Mesendoderm (in vitro differentiated cells): ENCODE results near the gene TJP3.

ENCODE experiments used
- DNase-seq: peaks from one replicate; pipeline ENCODE4 v3.0.0; 2013
- H2AK5ac ChIP-seq: 2 replicates; pipeline ENCODE4 v1.6.1; 2013; ENCODE audit warnings: low read length, inconsistent platforms
- H2BK120ac ChIP-seq: 2 replicates; pipeline ENCODE4 v1.6.1; 2013; ENCODE audit warnings: low read depth, mild to moderate bottlenecking, low read length, moderate library complexity, mixed read lengths
- H2BK15ac ChIP-seq: replicated peaks from 2 replicates; pipeline ENCODE4 v1.6.1; 2013; ENCODE audit warnings: low read depth, mild to moderate bottlenecking, moderate library complexity
- H2BK5ac ChIP-seq: 2 replicates; pipeline ENCODE4 v1.6.1; 2013; ENCODE audit warnings: low read length, inconsistent platforms
- H3K18ac ChIP-seq: 2 replicates; pipeline ENCODE4 v1.6.1; 2013; ENCODE audit warnings: mild to moderate bottlenecking, low read length, mixed read lengths
- H3K23ac ChIP-seq: one replicate; pipeline ENCODE4 v1.6.1; 2013; ENCODE audit warnings: low read length
- H3K27ac ChIP-seq: 2 replicates; pipeline ENCODE4 v1.5.1; 2013; ENCODE audit warnings: low read depth, mild to moderate bottlenecking, inconsistent platforms, low read length, moderate library complexity
- H3K27me3 ChIP-seq: 2 replicates; pipeline ENCODE4 v1.6.1; 2013; ENCODE audit warnings: low read length, control low read depth, mild to moderate bottlenecking, inconsistent platforms; ENCODE audit not compliant: insufficient read depth, poor library complexity
- H3K36me3 ChIP-seq: 2 replicates; pipeline ENCODE4 v1.6.1; 2013; ENCODE audit warnings: low read length, inconsistent platforms; ENCODE audit not compliant: control insufficient read depth, insufficient read depth
- H3K4ac ChIP-seq: one replicate; pipeline ENCODE4 v1.6.1; 2013; ENCODE audit warnings: low read depth, mild to moderate bottlenecking, low read length, moderate library complexity
- H3K4me1 ChIP-seq: 2 replicates; pipeline ENCODE4 v1.6.1; 2013; ENCODE audit warnings: low read depth, low read length, inconsistent platforms; ENCODE audit not compliant: control insufficient read depth
- H3K4me2 ChIP-seq: 2 replicates; pipeline ENCODE4 v1.6.1; 2013; ENCODE audit warnings: low read length
- H3K4me3 ChIP-seq: 2 replicates; pipeline ENCODE4 v1.5.1; 2013; ENCODE audit warnings: mild to moderate bottlenecking, low read length
- H3K56ac ChIP-seq: one replicate; pipeline ENCODE4 v1.6.1; 2013; ENCODE audit warnings: low read length
- H3K79me1 ChIP-seq: 2 replicates; pipeline ENCODE4 v1.6.1; 2013; ENCODE audit warnings: low read length, inconsistent platforms
- H3K79me2 ChIP-seq: 2 replicates; pipeline ENCODE4 v1.6.1; 2013; ENCODE audit warnings: mild to moderate bottlenecking, low read length; ENCODE audit not compliant: control insufficient read depth, insufficient read depth
- H3K9ac ChIP-seq: 2 replicates; pipeline ENCODE4 v1.6.1; 2013; ENCODE audit warnings: low read length, inconsistent platforms
- H4K5ac ChIP-seq: one replicate; pipeline ENCODE4 v1.6.1; 2013; ENCODE audit warnings: low read length
- H4K8ac ChIP-seq: one replicate; pipeline ENCODE4 v1.6.1; 2013; ENCODE audit warnings: low read depth, mild to moderate bottlenecking, control low read depth, low read length, moderate library complexity
- WGBS: extraction: QIAGEN DNeasy Blood & Tissue Kit; methylation state at CpG from one replicate; pipeline ENCODE4 v1.1.7; 2013; ENCODE audit warnings: low lambda C conversion rate, missing lambda C conversion rate; ENCODE audit not compliant: insufficient coverage; ENCODE audit errors: extremely low coverage; 5-methylcytosine and 5-hydroxymethylcytosine counted together

TJP3 gene

DNA sequence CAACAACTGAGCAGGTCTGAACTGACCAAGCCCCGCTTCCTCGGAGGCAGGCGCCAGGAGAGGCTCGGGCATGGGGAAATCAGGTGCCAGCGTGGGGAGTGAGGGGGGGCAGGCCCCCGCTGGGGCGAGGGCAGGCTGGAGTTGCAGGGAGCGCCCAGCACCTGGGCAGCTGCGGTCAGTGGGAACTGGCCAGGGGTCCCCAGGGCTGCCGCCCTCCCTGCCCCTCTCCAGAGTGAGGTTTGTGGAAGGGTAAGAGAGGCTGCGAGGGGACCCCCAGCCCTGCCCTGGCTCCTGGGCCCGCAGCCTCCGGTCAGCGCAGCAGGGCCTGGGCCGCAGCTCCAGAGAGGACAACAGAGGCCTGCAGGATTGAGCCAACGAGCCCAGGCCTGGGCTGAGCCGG is 40.4 kb upstream of the TJP3 start:
- no peak overlapping the region for H2AK5ac ChIP-seq
- H2BK120ac ChIP-seq, result no peak overlapping the region
- H3K4me1 ChIP-seq, result peaks cover 2% of the 10 kb centered on the region
- no peaks in the 10 kb centered on the region for H3K27me3 ChIP-seq
- DNase-seq, result no peak
- H2BK5ac ChIP-seq, result no peak overlapping the region
- no peak overlapping the region for H3K27ac ChIP-seq
- H3K56ac ChIP-seq, result peak overlapping the region; percentile 49
- H3K4ac ChIP-seq, result no peak overlapping the region
- H3K36me3 ChIP-seq, result peaks cover 2% of the 10 kb centered on the region
- no peak overlapping the region for H3K23ac ChIP-seq
- WGBS, result no CpG with 5 or more reads among the region's 17 CpGs
- no peaks in the 10 kb centered on the region for H3K79me2 ChIP-seq
- H3K4me2 ChIP-seq, result no peak overlapping the region
- H4K5ac ChIP-seq, result no peak overlapping the region
- H3K4me3 ChIP-seq, result no peak overlapping the region
- H3K18ac ChIP-seq, result no peak overlapping the region
- H3K79me1 ChIP-seq, result peaks cover 2% of the 10 kb centered on the region
- H4K8ac ChIP-seq, result no peak overlapping the region
- H3K9ac ChIP-seq, result no peak overlapping the region
- H2BK15ac ChIP-seq, result no peak overlapping the region

DNA sequence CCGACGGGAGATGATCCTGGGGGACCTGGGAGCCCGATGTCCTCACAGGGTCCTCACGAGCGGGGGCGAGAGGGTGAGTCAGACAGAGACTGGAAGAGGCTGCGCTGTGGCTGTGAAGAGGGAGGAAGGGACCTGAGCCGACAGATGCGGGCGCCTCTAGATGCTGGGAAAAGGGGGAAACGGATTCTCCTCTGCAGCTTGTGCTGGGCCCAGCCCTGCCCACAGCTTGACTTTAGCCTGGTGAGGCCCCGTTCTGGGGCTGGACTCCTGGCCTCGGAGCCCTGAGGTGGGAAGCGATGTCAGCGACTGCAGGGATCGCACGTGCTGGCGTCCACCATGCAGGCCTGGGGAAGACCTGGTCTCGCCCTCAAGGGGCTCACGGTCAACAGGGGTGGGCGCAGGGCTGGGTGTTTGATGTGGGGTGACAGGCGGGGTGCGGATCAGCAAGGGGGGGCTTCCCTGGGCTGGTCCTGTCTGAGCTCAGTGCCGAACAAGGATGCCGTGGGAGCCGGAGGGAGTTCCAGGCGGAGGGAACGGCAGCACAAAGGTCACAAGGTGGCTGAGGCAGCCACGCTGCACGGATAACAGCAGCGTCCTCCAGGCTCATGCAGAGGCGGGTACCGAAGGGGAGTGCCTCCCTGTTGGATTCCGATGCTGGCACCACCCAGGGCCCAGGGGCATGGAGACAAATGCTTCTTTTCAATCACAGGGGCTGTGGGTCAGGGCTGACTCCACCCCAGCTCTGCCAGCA is 39.7 kb upstream of the TJP3 start:
- H3K4ac ChIP-seq, result no peak overlapping the region
- no peak overlapping the region for H4K8ac ChIP-seq
- H3K79me2 ChIP-seq, result no peaks in the 10 kb centered on the region
- no peak overlapping the region for H2BK120ac ChIP-seq
- peaks cover 2% of the 10 kb centered on the region for H3K36me3 ChIP-seq
- H2BK15ac ChIP-seq, result no peak overlapping the region
- H3K18ac ChIP-seq, result no peak overlapping the region
- H3K9ac ChIP-seq, result no peak overlapping the region
- H3K4me2 ChIP-seq, result no peak overlapping the region
- H3K23ac ChIP-seq, result no peak overlapping the region
- no peak overlapping the region for H4K5ac ChIP-seq
- peaks cover 2% of the 10 kb centered on the region for H3K4me1 ChIP-seq
- no peaks in the 10 kb centered on the region for H3K27me3 ChIP-seq
- H3K79me1 ChIP-seq, result peaks cover 2% of the 10 kb centered on the region
- WGBS, result no CpG with 5 or more reads among the region's 34 CpGs
- H3K4me3 ChIP-seq, result no peak overlapping the region
- H2BK5ac ChIP-seq, result no peak overlapping the region
- no peak overlapping the region for H2AK5ac ChIP-seq
- peak overlapping the region; percentile 49 for H3K56ac ChIP-seq
- no peak overlapping the region for H3K27ac ChIP-seq
- no peak for DNase-seq

DNA sequence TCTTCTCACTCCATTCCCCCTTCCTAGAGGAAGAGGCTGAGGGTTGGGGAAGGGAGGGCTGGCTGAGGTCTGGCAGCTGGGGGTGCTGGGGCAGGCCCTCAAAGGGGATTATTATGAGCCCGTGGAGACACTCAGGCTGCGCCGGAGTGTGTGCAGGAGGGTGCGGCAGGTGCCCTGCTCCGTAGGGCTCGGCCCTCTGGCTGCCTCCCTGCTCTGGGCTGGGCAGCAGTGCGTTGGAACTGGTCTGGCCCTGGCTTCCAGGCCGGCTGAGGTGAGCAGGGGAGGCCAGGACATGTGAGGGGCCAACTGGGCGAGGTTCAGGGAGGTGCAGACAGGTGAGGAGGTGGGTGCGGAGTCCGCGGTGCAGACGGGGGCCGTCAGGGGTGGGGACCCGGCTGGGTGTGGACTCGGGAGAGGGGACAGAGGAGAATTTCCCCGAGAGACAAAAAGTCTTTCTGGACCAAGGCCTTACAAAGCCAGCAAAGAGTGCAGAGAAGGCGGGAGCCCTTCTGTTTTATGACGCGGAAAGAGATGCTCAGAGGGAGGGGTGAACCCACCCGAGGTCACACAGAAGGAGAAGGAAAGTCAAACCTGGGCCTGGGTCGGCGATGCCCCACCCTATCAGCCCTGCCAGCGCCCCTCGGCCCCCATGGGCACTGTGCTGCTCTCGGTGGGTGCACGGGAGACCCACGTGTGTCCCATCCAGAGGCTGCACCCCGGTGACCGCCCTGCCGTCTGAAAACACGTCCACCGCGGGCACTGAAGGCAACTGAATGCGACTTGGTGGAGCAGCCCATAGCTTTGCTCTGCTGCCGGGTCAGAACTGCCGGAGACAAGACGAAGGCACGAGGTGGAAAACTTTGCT is 38.9 kb upstream of the TJP3 start:
- Histone ChIP-seq H2BK5ac (no peak overlapping the region), H3K56ac (peak overlapping the region; percentile 56), H3K23ac (no peak overlapping the region), H2BK120ac (no peak overlapping the region), H3K4me2 (no peak overlapping the region), H3K27me3 (no peaks in the 10 kb centered on the region), H3K4me3 (no peak overlapping the region), H3K79me2 (no peaks in the 10 kb centered on the region), H3K18ac (no peak overlapping the region), H4K5ac (no peak overlapping the region), H2BK15ac (no peak overlapping the region), H2AK5ac (no peak overlapping the region), H3K27ac (no peak overlapping the region), H3K4ac (no peak overlapping the region), H3K79me1 (peaks cover 4% of the 10 kb centered on the region), H3K36me3 (no peaks in the 10 kb centered on the region), H4K8ac (no peak overlapping the region), H3K9ac (no peak overlapping the region), H3K4me1 (peaks cover 2% of the 10 kb centered on the region)
- WGBS, result no CpG with 5 or more reads among the region's 39 CpGs
- DNase-seq, result no peak

DNA sequence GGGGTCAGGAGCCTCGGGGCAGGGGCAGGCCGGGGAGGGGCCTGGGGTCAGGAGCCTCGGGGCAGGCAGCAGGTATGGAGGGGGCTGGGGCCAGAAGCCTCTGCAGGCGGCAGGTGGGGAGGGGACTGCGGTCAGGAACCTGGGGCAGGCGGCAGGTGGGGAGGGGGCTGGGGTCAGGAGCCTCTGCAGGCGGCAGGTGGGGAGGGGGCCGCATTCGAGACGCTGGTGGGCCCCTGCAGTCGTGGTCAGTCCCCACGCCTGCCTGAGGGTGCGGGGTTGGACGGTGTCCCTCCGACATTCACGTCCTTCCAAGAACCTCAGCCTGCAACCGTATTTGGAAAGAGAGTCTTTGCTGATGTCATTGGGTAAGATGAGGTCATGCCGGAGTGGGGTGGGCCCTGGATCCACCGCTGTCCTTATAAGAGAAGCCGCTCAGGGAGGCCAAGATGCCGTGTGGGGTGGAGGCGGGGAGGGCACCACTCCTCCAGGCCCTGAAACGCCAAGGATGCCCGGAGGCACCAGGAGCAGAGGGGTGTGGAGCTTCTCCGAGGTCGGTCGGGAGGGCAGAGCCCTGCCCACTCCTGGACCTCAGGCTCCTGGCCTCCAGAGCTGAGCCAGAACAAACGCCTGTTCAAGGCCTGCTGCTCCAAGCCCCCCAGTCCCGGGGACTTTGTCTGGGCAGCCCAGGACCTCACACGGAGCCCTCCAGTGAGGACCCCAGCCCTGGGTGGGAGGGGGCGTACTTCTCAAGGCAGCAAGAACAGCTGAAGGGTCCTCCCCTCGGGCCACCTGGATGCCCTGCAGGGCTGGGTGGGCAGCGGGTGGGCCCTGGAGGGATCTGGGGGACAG is 38.0 kb upstream of the TJP3 start:
- WGBS, result no CpG with 5 or more reads among the region's 33 CpGs
- peaks cover 2% of the 10 kb centered on the region for H3K4me1 ChIP-seq
- H2BK5ac ChIP-seq, result no peak overlapping the region
- H2BK120ac ChIP-seq, result no peak overlapping the region
- peaks cover 4% of the 10 kb centered on the region for H3K79me1 ChIP-seq
- no peak overlapping the region for H3K4ac ChIP-seq
- no peaks in the 10 kb centered on the region for H3K79me2 ChIP-seq
- peak overlapping the region; percentile 19 for H3K27ac ChIP-seq
- no peak overlapping the region for H3K4me3 ChIP-seq
- no peak overlapping the region for H4K5ac ChIP-seq
- H2BK15ac ChIP-seq, result no peak overlapping the region
- H3K9ac ChIP-seq, result no peak overlapping the region
- H3K36me3 ChIP-seq, result no peaks in the 10 kb centered on the region
- H3K23ac ChIP-seq, result no peak overlapping the region
- H3K56ac ChIP-seq, result peak overlapping the region; percentile 42
- no peak overlapping the region for H4K8ac ChIP-seq
- no peak overlapping the region for H2AK5ac ChIP-seq
- no peaks in the 10 kb centered on the region for H3K27me3 ChIP-seq
- DNase-seq, result peak; percentile 83
- H3K18ac ChIP-seq, result peak overlapping the region; percentile 15
- H3K4me2 ChIP-seq, result no peak overlapping the region

DNA sequence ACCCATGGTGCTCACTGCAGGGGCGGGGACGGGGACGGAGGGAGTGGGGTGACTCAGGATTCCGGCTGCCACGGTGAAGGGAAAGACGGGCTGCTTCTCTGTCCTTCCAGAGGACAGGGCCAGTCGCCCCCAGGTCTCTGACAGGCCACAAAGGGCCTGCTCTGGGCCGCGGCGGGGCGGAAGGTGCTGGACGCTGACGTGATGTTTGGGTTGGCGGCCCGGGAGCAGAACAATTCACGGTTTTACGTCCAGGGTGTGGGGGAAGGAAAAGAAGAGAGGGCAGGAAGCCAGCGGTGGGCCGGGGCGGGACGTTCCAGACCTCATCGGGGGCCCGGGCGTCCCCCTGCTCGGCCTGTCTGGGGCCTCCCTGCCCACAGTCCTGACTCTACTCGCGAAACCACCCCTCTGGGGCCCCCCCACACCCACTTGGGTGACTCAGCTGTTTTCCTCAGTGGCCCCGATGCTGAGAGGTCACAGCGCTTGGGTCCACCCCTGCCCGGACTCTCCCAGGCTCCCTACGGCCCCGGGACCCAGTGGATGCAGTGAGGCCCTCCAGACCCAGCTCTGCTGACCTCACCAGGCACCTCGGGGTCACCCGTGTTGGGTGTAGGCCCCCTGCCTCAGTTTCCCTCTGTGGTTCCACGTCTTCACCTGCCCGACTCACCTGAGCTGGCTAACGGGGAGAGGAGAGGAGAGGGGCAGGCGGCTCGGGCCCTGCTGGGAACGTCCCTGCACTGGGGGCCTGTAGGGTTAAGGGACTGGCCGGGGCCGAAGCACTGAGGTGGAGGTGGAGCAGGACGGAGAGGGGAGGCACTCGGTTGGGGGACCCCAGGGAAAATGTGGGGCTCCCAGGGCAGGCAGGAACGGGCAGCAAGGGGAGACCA is 37.1 kb upstream of the TJP3 start:
- Histone ChIP-seq H2BK120ac (no peak overlapping the region), H3K9ac (no peak overlapping the region), H3K36me3 (no peaks in the 10 kb centered on the region), H3K4me1 (peaks cover 2% of the 10 kb centered on the region), H2BK15ac (no peak overlapping the region), H3K79me2 (peaks cover 1% of the 10 kb centered on the region), H3K18ac (peak overlapping the region; percentile 15), H2BK5ac (no peak overlapping the region), H3K56ac (peak overlapping the region; percentile 64), H4K8ac (no peak overlapping the region), H4K5ac (no peak overlapping the region), H3K27ac (peak overlapping the region; percentile 19), H3K4ac (peak overlapping the region; percentile 10), H3K4me2 (no peak overlapping the region), H3K79me1 (peaks cover 6% of the 10 kb centered on the region), H3K23ac (no peak overlapping the region), H2AK5ac (no peak overlapping the region), H3K4me3 (no peak overlapping the region), H3K27me3 (no peaks in the 10 kb centered on the region)
- DNase-seq, result no peak
- WGBS, result no CpG with 5 or more reads among the region's 45 CpGs
